HepG2 (cell line): ENCODE results near the gene CEP120.

Experiments used
- ASH2L ChIP-seq: fragments of 300-600, 200-600 bp; sonication (generic); IDR thresholded peaks from 2 replicates; pipeline ENCODE4 v1.7.0; 2017; ENCODE audit warnings: low read depth, mild to moderate bottlenecking, moderate library complexity, mixed read lengths, low read length; ENCODE audit not compliant: insufficient read length
- ERF ChIP-seq: IDR thresholded peaks from 2 replicates; pipeline ENCODE4 v1.6.1; 2018; ENCODE audit warnings: missing biosample characterization, missing genetic modification reagents
- ETV6 ChIP-seq: sonication (generic); formaldehyde crosslinking; conservative IDR thresholded peaks from 2 replicates; pipeline ENCODE4 v1.4.0; 2020; ENCODE audit warnings: missing genetic modification reagents
- MTA1 ChIP-seq: sonication (generic); formaldehyde crosslinking; IDR thresholded peaks from 2 replicates; pipeline ENCODE4 v1.4.0; 2020; ENCODE audit warnings: missing genetic modification reagents, mild to moderate bottlenecking, borderline replicate concordance
- PAX8 ChIP-seq: sonication (generic); formaldehyde crosslinking; IDR thresholded peaks from 2 replicates; pipeline ENCODE4 v1.8.0; 2022; ENCODE audit warnings: mild to moderate bottlenecking, missing genetic modification reagents, borderline replicate concordance
- ZC3H13 ChIP-seq: sonication (generic); formaldehyde crosslinking; IDR thresholded peaks from 2 replicates; pipeline ENCODE4 v1.8.1; 2023; ENCODE audit warnings: mild to moderate bottlenecking, missing genetic modification reagents, moderate library complexity
- ZNF20 ChIP-seq: sonication (generic); formaldehyde crosslinking; IDR thresholded peaks from 2 replicates; pipeline ENCODE4 v1.4.0; 2020; ENCODE audit warnings: mild to moderate bottlenecking, moderate library complexity, missing genetic modification reagents
- ZNF720 ChIP-seq: sonication (generic); formaldehyde crosslinking; IDR thresholded peaks from 2 replicates; pipeline ENCODE4 v1.4.0; 2020; ENCODE audit warnings: missing genetic modification reagents
- TF ChIP-seq, protein P1 (sequence below): sonication (generic); formaldehyde crosslinking; IDR thresholded peaks from 2 replicates; pipeline ENCODE4 v1.8.1; 2023; ENCODE audit warnings: mild to moderate bottlenecking, missing genetic modification reagents, borderline replicate concordance
- TF ChIP-seq, protein P2 (sequence below): sonication (generic); formaldehyde crosslinking; IDR thresholded peaks from 2 replicates; pipeline ENCODE4 v1.5.1; 2020; ENCODE audit warnings: mild to moderate bottlenecking, missing genetic modification reagents, moderate library complexity

DNA sequence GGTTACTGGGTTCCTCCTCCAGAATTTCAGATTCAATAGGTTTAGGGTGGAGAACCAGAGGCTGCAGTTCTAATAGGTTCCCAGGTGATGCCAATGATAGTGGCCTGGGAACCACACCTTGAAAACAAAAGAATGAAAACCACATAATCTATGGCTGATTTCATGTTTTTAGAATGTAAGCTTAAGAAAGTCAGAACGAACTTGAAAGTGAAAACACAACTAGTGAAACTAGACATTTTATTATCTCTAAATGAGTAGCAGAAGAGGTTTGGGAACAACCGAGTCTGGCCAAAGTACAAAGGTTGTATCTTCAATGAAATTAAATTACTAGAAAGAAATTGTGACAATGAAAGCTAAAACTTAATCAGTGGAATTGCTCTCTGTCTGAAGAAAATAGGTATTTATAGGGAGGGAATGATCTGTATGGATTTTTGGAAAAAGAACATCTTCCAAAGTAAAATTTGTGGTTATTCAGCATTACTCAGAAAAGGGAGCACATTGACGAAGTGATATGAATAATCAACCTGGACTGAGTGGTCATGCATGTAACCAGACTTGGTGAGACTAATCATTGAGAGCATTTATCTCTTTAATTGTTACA is 24.9 kb upstream of the CEP120 start:
- TF ChIP-seq ERF (CRISPR knock-in tag) (no peak), ASH2L (no peak), ETV6 (CRISPR knock-in tag) (no peak), MTA1 (CRISPR knock-in tag) (no peak), ZC3H13 (CRISPR knock-in tag) (no peak), ZNF720 (CRISPR knock-in tag) (no peak), ZNF20 (CRISPR knock-in tag) (no peak), PAX8 (no peak)
- TF ChIP-seq, protein P1, sequence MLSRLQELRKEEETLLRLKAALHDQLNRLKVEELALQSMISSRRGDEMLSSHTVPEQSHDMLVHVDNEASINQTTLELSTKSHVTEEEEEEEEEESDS: no peak
- TF ChIP-seq, protein P2, sequence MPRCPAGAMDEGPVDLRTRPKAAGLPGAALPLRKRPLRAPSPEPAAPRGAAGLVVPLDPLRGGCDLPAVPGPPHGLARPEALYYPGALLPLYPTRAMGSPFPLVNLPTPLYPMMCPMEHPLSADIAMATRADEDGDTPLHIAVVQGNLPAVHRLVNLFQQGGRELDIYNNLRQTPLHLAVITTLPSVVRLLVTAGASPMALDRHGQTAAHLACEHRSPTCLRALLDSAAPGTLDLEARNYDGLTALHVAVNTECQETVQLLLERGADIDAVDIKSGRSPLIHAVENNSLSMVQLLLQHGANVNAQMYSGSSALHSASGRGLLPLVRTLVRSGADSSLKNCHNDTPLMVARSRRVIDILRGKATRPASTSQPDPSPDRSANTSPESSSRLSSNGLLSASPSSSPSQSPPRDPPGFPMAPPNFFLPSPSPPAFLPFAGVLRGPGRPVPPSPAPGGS (CRISPR knock-in tag): no peak
